NCI-H510A treated with DMSO at 0.1 percent for 48 hours (cell line): ENCODE data around the gene SPAG16.

Source experiments
- DNase-seq: peaks from one replicate; lab custom pipeline; 2025; lab: John Stamatoyannopoulos, UW

Gene SPAG16

GRCh38 chr2:214076527-214076926 lies 792.3 kb downstream of the SPAG16 start:
- DNase-seq, result no peak

- DNase-seq, result no peak
These were observed 793.5 kb downstream of the SPAG16 start for GRCh38 chr2:214077727-214078126.

DNA sequence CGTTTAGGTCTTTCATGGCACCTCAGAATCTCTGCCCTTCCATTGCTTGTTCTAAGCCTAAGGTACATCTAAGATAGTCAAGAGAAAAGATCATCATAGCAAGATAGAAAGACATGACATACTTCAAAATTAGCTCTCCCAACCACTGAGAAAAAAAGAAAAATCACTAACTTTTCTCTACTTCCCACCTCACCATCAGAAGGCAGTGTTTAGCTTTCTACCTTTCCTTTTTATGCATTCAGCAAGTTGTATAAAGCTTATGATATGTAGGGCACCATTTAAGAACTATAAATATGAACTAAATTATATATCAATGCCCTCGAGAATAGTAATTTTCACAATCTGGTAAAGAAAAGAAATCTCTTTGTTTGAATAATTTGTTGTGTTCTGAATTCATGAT lies 794.8 kb downstream of the SPAG16 start:
- DNase-seq, result no peak

DNA sequence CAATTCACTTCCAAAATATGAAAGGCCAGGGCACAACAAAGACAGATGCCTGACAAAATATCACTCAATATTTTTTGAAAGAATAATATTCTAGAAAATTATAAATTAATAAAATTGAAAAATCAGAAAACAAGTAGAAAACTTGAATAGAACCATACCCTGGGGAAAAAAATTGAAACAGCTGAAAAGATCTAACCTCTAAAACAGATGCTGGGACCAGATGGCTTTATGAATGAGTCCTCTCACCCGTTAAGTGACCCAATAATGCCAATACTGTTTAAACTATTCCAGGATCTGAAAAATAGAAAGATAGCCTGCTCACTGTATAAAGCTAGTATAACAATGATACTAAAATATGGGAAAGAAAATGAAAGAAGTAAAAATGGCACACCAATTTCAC lies 804.3 kb downstream of the SPAG16 start:
- DNase-seq, result no peak

DNA sequence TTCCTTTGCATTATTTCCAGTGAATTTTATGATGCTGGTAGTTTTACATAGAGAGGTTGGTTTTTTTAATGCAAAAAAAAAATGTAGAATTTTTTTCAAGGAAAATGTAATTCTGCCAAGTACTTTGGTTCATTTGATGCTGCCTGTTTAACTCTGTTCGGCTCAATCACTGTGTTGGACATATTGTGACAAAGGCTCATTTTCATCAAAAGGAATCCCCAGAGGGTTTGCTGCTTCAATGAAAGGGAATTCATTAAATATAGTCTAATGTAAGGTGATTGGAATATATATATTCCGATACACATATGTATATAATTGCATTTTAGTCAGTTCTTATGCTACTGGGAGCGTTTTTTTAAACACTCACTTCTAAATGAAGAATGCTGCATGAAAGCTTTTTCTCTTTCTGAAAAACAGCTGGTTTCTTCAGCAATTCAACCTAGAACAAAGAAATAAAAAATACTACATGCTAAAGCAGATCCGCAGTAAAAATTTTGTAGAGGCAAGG lies 812.0 kb downstream of the SPAG16 start:
- no peak for DNase-seq

- peak; percentile 29 for DNase-seq
These were observed 814.5 kb downstream of the SPAG16 start for GRCh38 chr2:214098811-214099210.

- no peak for DNase-seq
These were observed 816.2 kb downstream of the SPAG16 start for GRCh38 chr2:214100488-214100887.

GRCh38 chr2:214103276-214104001 lies 819.2 kb downstream of the SPAG16 start:
- DNase-seq, result peak; percentile 84

DNA sequence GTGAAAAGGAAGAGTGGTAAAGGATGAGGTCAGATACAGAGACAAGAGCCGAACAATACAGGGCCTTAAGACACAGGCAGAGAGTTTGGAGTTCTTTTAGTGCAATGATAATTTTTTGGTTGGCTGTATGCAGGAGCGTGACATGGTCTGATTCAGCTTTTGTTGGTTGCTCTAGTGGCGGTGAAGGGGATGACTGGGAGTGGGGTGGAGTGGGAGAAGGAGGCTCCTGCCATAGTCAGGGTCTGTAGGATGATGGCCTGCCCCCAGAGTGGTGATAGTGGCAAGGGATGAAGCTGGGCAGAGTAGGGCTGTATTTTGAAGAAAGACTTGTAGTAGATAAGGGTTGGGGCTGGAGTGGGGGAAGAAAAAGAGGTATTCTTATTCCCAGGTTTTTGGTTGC lies 820.0 kb downstream of the SPAG16 start:
- DNase-seq, result peak; percentile 29

DNA sequence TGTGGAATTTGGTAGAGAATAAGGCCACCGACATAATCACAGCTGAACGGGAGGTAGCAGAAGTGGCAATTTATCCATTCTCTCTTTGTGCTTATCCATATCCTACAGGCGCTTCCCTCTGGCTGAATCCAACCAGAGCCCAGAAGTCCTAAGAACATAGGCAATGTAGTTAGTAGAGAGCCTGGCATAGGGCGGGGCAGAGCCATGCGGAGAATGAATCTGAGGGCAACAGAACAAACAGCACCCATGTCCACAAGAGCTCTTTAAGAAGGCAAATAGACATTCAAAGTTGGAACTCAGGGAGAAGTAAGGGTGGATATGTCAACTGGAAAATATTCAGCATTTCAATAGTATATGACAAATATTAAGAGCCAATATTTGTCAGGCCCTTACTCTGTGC lies 820.7 kb downstream of the SPAG16 start:
- DNase-seq, result peak; percentile 18

- no peak for DNase-seq
These were observed 823.5 kb downstream of the SPAG16 start for GRCh38 chr2:214107726-214108125.

DNA sequence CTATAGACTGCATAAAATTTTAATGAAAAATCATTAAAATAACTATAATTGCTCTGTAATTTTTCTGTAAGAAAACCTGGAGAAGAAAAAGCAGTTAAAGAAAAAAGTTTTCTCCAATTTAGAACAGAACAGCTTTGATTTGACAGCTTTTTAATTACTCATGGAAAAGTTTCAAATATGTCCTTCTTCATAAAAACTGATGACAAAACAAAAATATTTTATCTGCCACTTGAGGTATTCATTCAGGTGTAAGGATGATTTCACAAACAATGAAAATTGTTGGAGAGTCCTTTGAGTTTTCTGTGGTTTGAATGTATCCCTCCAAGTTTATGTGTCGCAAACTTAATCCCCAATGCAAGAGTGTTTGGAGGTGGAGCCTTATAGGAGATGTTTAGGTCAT lies 824.3 kb downstream of the SPAG16 start:
- no peak for DNase-seq

DNA sequence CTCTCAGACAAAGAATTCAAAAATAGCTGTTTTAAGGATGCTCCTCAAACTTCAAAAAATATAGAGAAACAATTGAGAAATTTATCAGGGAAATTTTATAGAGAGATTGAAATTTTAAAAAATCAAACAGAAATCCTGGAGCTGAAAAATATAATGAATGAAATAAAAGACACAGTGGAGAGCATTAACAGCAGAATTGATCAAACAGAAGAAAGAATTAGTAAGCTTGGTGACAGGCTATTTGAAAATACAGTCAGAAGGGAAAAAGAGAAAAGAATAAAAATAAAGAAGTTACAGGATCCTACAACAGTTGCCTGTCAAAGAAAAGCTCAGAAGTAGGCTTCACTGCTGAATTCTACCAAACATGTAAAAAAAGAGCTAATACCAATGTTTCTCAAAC lies 832.8 kb downstream of the SPAG16 start:
- no peak for DNase-seq

DNA sequence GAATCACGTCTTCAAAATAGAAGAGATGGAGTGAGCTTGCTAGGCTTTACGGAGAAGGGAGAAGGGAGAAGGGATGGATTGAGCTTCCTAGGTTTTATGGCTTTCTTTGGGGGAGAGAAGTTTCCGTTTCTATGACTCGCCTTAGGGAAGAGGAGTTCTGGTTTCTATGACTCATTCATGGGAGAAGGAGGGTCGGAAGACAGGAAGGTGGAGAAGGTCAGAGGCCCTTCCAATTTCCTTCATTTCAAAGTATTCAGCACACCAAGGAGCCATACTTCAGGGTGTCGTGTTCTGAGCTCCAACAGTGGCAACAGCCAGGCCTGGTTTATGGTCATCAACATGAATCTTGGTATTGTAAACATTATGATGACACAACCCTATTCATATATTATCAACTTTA lies 841.9 kb downstream of the SPAG16 start:
- DNase-seq, result no peak

DNA sequence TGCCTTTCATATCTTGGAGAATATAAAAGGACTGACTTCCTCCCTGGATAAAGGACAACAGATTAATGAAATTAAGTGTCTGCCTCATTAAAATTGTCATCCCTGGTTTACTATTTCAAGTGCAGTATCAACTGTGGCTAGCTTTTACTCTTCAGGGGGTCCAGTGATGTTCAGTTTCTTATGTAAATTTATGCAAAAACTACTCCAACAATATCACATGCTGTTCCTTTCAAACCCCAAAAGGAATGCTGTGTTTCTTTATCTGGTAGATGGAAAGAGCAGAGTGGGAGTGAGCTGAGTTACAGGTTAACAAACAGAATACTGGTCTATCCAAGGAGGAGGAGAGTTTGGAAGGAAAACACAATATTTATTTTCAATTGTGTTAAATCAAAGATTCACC lies 842.9 kb downstream of the SPAG16 start:
- no peak for DNase-seq

GRCh38 chr2:214127571-214127970 lies 843.3 kb downstream of the SPAG16 start:
- DNase-seq, result no peak

DNA sequence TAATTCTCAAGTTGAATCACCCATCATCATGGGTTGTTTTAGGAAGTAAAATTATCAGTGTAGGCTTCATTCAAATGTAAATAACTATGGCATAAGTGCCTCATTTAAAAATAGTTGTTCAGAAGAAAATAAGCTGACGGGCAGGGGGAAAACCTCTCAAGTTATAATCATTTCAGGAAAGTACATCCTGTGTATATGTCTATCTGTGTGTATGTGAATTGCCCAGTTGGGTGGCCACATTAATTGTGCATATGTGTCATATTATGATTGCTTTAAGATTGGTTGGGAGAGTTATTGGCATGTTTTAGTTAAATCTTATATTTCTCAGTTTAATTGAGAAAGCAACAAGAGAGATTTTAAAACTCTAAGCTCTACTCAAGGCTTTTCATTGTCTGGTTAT lies 843.8 kb downstream of the SPAG16 start:
- DNase-seq, result no peak

GRCh38 chr2:214130114-214130513 lies 845.9 kb downstream of the SPAG16 start:
- no peak for DNase-seq

GRCh38 chr2:214135966-214136365 lies 851.7 kb downstream of the SPAG16 start:
- no peak for DNase-seq

DNA sequence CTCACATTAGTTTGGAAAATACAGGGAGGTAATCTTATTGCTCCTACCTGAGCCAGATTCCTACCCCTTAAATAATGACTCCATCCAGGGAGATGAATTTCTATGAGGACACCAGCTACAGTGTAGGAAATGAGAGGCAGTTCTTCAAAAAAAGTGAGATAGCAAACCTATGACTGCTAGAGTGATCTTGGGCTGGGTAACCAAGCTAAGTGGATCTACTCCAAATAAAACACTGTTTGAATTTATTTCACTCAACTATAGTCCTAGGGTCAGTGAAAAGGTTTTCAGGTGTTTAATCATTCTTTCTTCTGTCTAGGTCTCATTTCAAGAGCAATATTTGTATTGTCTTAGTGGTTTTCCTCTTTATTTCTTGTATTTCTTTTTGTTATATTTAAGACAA lies 854.5 kb downstream of the SPAG16 start:
- DNase-seq, result no peak

DNA sequence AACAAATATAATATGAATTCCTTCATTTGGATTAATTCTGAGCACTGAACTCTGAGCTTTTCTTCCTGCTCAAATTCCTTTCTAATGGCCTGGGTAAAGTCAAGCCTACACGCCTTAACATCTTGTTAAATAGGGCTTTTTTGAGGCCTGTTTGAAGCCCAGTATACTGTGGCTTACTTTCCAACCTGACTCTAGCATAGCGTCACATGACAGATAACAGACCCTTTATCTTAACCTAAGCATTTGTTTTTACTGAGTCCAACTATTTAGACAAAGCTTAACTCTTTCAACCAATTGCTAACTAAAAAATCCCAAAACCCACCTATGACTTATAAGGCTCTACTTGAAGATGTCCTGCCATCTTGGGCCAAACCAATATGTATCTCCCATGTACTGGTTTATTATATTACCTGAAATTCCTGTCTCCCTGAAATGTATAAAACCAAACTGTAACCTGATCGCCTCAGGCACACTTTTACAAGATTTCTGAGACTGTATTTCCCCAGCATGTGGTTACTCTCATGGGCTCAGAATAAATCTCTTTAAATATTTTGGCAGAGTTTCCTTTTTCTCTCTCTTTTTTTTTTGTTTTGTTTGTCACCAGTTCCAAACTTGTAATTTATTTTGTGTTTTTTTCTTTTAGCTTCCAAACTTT lies 855.5 kb downstream of the SPAG16 start:
- no peak for DNase-seq

DNA sequence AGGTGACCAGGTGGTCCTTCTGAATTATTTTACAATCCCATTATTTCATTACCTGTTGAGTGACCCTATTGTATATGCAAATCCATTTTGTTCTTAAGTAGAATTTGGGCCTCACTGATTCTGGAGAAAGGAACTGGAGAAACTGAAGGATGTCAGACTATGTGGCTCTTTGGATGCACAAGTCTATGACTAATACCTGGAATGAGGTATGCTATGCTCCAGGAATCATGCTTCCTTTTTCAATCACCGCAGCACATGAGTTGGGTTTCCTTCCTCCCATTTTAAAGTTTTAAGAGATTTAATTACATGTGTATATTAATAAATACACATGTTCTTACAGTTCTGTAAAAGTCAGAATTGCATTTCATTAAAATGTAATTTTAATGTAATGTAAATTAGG lies 872.7 kb downstream of the SPAG16 start:
- no peak for DNase-seq

DNA sequence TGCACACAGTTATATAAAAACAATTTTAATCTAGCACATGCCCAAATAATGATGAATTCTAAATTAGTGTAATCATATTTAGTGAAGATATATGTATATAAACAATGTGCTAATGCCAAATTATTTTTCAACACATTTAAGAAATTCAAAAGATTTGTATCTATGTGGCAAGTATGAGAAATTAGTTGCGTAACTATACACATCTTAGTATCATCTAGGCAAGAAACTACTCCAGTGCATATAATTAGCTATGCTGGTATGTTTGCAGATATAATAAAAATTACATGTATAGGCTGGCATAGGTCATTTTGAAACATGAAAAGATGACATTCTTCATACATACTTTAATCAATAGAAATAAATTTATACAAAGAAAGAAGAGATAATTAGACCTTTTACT lies 874.6 kb downstream of the SPAG16 start:
- no peak for DNase-seq

- no peak for DNase-seq
These were observed 885.0 kb downstream of the SPAG16 start for GRCh38 chr2:214169281-214169680.
